Measurements from ENCODE around the gene NCCRP1.

The NCCRP1 gene

DNA sequence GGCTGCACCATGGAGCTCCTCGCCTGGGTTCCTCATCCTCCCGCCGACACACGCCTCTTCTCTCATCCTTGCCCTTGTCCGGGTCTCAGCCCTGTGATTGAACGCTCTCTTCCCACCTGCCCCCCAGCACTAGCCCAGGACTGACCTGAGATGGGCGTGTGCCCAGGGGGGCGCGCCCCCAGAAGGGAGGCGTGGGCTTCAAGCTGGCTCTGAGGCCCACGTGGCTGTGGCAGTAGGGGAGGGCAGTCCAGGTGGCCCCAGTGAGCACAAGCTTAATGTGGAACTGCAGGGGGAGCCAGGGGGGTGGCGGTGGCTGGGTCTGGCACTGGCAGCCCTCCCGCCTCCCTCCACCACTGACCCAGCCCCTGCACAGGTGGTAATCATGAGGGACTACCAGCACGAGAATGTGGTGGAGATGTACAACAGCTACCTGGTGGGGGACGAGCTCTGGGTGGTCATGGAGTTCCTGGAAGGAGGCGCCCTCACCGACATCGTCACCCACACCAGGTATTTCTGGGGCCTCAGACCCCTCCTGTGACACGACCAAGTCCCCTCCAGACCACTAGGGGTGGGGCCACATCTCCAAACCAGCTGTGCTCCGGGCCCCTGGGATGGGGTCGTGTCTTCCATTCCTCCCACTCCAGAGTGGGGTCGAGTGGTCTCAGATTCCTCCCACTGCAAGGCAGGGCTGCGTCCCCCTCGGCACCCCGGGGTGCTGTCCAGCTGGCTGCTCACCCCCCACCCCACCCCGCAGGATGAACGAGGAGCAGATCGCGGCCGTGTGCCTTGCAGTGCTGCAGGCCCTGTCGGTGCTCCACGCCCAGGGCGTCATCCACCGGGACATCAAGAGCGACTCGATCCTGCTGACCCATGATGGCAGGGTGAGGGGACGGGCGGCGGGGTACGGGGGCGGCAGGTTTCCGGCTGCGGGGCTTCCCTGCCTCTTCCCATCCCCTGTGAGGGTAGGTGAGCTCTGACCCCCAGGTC, 21.9 kb upstream of the NCCRP1 start:
- CTCF ChIA-PET = interaction anchor here (1.3 to 2.0 kb wide), 2 partner anchors 13 to 21 kb away, joined by 3 to 10 read pairs; no protein-coding TSS in a partner anchor
- no peak for DNase-seq (ENCODE audit: extremely low spot score)
- TF ChIP-seq, protein P1, sequence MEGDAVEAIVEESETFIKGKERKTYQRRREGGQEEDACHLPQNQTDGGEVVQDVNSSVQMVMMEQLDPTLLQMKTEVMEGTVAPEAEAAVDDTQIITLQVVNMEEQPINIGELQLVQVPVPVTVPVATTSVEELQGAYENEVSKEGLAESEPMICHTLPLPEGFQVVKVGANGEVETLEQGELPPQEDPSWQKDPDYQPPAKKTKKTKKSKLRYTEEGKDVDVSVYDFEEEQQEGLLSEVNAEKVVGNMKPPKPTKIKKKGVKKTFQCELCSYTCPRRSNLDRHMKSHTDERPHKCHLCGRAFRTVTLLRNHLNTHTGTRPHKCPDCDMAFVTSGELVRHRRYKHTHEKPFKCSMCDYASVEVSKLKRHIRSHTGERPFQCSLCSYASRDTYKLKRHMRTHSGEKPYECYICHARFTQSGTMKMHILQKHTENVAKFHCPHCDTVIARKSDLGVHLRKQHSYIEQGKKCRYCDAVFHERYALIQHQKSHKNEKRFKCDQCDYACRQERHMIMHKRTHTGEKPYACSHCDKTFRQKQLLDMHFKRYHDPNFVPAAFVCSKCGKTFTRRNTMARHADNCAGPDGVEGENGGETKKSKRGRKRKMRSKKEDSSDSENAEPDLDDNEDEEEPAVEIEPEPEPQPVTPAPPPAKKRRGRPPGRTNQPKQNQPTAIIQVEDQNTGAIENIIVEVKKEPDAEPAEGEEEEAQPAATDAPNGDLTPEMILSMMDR (IDR thresholded peaks at IDR 0.05; ENCODE audit: control extremely low read depth, extremely low read depth, low read depth, missing control alignments) = no peak
- POLR2A ChIA-PET = no interaction called here

DNA sequence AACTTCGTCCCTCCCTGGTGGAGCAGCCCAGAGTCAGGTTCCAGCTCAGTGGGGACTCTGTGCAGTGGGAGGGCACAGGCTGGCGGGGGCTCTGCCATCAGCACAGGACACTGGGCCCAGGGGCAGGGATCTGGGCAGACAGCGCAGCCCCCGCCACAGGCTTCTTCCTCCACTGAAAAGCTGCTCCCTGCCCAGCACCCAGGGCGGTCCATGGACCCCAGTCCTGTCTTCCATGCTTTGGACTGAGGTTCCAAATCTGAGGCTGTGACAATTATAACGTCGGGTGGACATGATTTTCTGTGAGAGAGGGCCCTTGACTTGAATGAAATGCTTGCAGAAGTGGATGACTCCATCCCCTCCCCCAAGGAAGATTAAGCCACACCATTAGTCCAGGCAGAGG, 21.2 kb upstream of the NCCRP1 start:
- no peak for DNase-seq (ENCODE audit: extremely low spot score)
- ChIA-PET CTCF (interaction anchor here (0.9 to 2.0 kb wide), 3 partner anchors 12 to 30 kb away, joined by 3 to 10 read pairs (median 3); no protein-coding TSS in a partner anchor), POLR2A (no interaction called here)
- TF ChIP-seq, protein P1 (IDR thresholded peaks at IDR 0.05; ENCODE audit: control extremely low read depth, extremely low read depth, low read depth, missing control alignments) = no peak

DNA sequence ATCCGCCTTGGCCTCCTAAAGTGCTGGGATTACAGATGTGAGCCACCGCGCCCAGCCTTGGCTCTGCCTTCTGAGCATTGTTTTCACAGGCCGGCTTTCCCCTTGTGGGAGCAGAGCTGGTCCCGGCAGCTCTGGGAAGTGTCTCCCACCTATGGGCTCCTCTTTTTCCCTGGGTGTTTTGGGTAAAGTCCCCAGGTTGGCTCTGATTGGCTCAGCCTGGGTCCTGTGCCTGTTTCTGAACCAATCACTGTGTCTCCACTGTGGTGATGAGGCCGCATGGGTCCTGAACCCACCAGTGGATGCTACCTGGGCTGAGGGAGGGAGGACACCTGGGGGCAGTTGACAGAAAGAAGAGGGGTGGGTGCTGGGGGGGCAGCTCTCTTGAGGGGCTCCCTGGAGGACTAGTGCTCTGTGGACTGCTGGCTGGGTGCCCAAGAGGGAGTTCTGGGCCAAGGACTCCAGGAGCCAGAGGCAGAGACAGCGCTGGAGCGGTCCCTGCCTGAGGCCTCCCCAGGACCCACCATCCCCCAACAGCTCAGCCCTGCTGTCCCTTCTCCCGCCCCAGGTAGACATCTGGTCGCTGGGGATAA, 19.6 kb upstream of the NCCRP1 start:
- DNase-seq (ENCODE audit: extremely low spot score) = no peak
- CTCF ChIA-PET = interaction anchor here (1.1 kb wide), 1 partner anchor 10 kb away, joined by 3 read pairs; no protein-coding TSS in a partner anchor
- TF ChIP-seq, protein P1 (IDR thresholded peaks at IDR 0.05; ENCODE audit: control extremely low read depth, extremely low read depth, low read depth, missing control alignments) = no peak
- POLR2A ChIA-PET = no interaction called here

DNA sequence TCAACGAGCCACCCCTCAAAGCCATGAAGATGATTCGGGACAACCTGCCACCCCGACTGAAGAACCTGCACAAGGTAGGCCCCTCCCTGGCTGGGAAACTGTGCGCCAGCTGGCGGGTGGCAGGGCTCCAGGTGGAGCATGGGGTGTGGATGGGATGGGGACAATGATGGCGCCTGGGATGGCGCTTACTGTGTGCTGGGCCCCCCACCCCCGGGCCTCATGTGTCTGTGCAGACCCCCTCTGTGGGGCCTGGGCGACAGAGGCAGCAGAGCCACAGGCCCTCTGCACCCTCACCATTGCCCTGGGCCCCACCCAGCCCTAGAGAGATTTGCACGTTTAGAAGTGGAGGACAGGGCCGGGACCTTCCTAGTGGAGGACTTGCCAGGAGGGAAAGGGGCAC, 19.0 kb upstream of the NCCRP1 start:
- TF ChIP-seq, protein P1 (IDR thresholded peaks at IDR 0.05; ENCODE audit: control extremely low read depth, extremely low read depth, low read depth, missing control alignments) = no peak
- POLR2A ChIA-PET = no interaction called here
- CTCF ChIA-PET = interaction anchor here (1.1 kb wide), 1 partner anchor 9 kb away, joined by 3 read pairs; no protein-coding TSS in a partner anchor
- no peak for DNase-seq (ENCODE audit: extremely low spot score)

DNA sequence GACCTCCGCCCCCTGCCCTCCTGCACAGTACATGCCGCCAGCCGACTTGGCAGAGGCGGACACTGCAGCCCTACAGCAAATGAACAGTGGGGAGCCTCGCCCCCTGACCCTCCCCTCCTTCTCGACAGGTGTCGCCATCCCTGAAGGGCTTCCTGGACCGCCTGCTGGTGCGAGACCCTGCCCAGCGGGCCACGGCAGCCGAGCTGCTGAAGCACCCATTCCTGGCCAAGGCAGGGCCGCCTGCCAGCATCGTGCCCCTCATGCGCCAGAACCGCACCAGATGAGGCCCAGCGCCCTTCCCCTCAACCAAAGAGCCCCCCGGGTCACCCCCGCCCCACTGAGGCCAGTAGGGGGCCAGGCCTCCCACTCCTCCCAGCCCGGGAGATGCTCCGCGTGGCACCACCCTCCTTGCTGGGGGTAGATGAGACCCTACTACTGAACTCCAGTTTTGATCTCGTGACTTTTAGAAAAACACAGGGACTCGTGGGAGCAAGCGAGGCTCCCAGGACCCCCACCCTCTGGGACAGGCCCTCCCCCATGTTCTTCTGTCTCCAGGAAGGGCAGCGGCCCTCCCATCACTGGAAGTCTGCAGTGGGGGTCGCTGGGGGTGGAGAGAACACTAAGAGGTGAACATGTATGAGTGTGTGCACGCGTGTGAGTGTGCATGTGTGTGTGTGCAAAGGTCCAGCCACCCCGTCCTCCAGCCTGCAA, 18.3 kb upstream of the NCCRP1 start:
- no peak for DNase-seq (ENCODE audit: extremely low spot score)
- ChIA-PET CTCF (interaction anchor here (1.1 kb wide), 1 partner anchor 8 kb away, joined by 3 read pairs; no protein-coding TSS in a partner anchor), POLR2A (no interaction called here)
- TF ChIP-seq, protein P1 (IDR thresholded peaks at IDR 0.05; ENCODE audit: control extremely low read depth, extremely low read depth, low read depth, missing control alignments) = no peak

DNA sequence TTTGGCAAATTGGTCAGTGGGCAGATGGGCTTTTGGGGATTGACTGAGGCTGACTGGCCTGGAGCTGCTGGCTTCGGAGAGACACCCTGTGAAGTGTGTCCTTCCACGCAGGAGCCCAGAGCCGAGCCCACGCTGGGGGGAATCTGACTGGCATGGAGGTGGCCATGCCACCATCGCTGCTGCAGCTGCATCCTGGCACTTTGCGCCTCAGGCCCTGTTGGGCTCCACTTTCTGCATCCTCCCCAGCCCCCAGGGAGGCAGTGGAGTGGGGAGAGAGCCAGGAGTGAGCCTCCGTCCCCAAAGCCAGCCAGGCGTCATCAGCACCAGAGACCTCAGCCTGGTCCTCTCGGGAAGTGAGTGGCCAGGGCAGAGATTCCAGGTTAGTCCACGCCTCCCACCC, 17.0 kb upstream of the NCCRP1 start:
- CTCF ChIA-PET = no interaction called here
- TF ChIP-seq, protein P1 (IDR thresholded peaks at IDR 0.05; ENCODE audit: control extremely low read depth, extremely low read depth, low read depth, missing control alignments) = no peak
- DNase-seq (ENCODE audit: extremely low spot score) = no peak
- POLR2A ChIA-PET = interaction anchor here (0.5 kb wide), 1 partner anchor 1166 kb away, joined by 3 read pairs; no protein-coding TSS in a partner anchor

All from GM10248 (cell line).